ENCODE data around the gene TMEM209. TPM values are rescaled to one million over a fixed set of nuclear protein-coding genes. Genes with fewer than 3 reads are reported as not detected.

TMEM209 gene
- total RNA-seq, 6 experiments from 2014 or later: 14.2 to 17.3 (median 16.9) TPM

DNA sequence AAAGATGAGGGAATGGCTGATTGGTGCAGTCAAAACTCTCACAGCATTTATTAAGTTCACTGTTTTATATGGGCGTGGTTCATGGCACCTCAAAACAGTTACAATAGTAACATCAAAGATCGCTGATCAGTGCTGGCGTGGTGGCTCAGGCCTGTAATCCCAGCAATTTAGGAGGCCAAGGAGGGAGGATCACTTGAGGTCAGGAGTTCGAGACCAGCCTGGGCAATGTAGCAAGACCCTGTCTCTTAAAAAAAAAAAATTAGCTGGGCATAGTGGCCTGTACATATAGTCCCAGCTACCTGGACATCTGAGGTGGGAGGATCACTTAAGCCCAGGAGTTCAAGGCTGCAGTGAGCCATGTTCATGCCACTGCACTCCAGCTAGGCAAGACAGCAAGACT is 86.4 kb downstream of the TMEM209 start:
- H3K27ac Mint-ChIP-seq: no peak overlapping the region
- H3K4me1 Mint-ChIP-seq (ENCODE audit: low read depth): no peaks in the 10 kb centered on the region
- no peaks in the 10 kb centered on the region for H3K9me3 Mint-ChIP-seq
- no peak for DNase-seq
- TF ChIP-seq, protein P1, sequence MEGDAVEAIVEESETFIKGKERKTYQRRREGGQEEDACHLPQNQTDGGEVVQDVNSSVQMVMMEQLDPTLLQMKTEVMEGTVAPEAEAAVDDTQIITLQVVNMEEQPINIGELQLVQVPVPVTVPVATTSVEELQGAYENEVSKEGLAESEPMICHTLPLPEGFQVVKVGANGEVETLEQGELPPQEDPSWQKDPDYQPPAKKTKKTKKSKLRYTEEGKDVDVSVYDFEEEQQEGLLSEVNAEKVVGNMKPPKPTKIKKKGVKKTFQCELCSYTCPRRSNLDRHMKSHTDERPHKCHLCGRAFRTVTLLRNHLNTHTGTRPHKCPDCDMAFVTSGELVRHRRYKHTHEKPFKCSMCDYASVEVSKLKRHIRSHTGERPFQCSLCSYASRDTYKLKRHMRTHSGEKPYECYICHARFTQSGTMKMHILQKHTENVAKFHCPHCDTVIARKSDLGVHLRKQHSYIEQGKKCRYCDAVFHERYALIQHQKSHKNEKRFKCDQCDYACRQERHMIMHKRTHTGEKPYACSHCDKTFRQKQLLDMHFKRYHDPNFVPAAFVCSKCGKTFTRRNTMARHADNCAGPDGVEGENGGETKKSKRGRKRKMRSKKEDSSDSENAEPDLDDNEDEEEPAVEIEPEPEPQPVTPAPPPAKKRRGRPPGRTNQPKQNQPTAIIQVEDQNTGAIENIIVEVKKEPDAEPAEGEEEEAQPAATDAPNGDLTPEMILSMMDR (IDR thresholded peaks at IDR 0.05): no peak
- H3K36me3 Mint-ChIP-seq (ENCODE audit: low read depth): peaks cover 23% of the 10 kb centered on the region
- H3K27me3 Mint-ChIP-seq (ENCODE audit: insufficient read depth): no peaks in the 10 kb centered on the region; the same call in 1 of the 2 replicates
- no peak overlapping the region for H3K4me3 Mint-ChIP-seq

DNA sequence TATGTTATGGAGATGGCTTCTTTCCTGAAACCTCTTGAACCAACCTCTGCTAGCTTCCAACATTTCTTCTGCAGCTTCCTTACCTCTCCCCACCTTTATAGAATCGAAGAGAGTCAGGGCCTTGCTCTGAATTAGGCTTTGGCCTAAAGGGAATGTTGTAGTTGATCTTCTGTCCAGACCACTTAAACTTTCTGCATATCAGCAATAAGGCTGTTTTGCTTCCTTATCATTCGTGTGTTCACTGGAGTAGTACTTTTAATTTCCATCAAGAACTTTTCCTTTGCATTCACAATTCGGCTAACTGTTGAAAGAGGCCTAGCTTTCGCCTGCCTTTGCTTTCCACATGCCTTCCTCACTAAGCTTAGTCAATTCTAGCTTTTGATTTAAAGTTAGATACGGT is 86.9 kb downstream of the TMEM209 start:
- Mint-ChIP-seq H3K27ac (no peak overlapping the region), H3K9me3 (no peaks in the 10 kb centered on the region), H3K36me3 (ENCODE audit: low read depth) (peaks cover 23% of the 10 kb centered on the region), H3K27me3 (ENCODE audit: insufficient read depth) (no peaks in the 10 kb centered on the region; the same call in 1 of the 2 replicates), H3K4me3 (no peak overlapping the region), H3K4me1 (ENCODE audit: low read depth) (no peaks in the 10 kb centered on the region)
- TF ChIP-seq, protein P1 (IDR thresholded peaks at IDR 0.05): no peak
- DNase-seq: no peak

DNA sequence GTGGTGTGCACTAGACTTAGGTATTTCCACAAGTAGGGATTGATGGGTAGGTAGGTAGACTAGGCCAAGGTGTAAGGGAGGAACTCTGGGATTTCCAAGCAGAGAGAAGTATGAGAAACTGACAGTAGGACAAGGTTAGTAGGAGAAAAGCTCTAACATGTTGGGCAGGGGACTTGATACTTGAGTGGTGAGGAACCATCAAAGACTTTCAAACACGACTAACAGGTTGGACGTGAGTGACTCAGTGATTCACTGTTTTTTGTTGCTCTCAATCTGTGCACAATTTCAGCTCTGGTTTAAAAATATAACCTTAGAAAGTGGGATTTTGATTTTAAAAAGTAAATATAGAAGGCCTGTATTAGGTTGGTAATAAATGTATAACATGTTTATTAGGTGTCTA is 90.4 kb downstream of the TMEM209 start:
- TF ChIP-seq, protein P1 (IDR thresholded peaks at IDR 0.05): no peak
- H3K36me3 Mint-ChIP-seq (ENCODE audit: low read depth): peaks cover 14% of the 10 kb centered on the region
- DNase-seq: no peak
- no peak overlapping the region for H3K27ac Mint-ChIP-seq
- no peaks in the 10 kb centered on the region; the same call in 1 of the 2 replicates for H3K27me3 Mint-ChIP-seq (ENCODE audit: insufficient read depth)
- H3K4me1 Mint-ChIP-seq (ENCODE audit: low read depth): no peaks in the 10 kb centered on the region
- no peak overlapping the region for H3K4me3 Mint-ChIP-seq
- H3K9me3 Mint-ChIP-seq: no peaks in the 10 kb centered on the region

Other genes with a start within 250 kb of the TMEM209 start
- 10 to 100 TPM; 18.8 to 24.3 (median 21.2) TPM for gene ZC3HC1, start 154.0 kb downstream of the TMEM209 start, total RNA-seq (2021; fragmentation: NEBNext Ultra II Directional; extraction: Animal tissue kit (Norgen Biotek cat#: 25700))
- 10 to 100 TPM; 21.0 to 25.5 (median 24.1) TPM for gene KLHDC10, start 134.9 kb downstream of the TMEM209 start, total RNA-seq (2021; fragmentation: NEBNext Ultra II Directional; extraction: Animal tissue kit (Norgen Biotek cat#: 25700))
- not detected for gene SSMEM1, start 2.5 kb upstream of the TMEM209 start, total RNA-seq (2021; fragmentation: NEBNext Ultra II Directional; extraction: Animal tissue kit (Norgen Biotek cat#: 25700))
- gene CPA2, start 61.5 kb upstream of the TMEM209 start, total RNA-seq (2021; fragmentation: NEBNext Ultra II Directional; extraction: Animal tissue kit (Norgen Biotek cat#: 25700)): not detected
- 10 to 100 TPM in 5 of 6 experiments, 1 to 10 TPM in 1; 5.8 to 23.2 (median 20.0) TPM for gene CPA4, start 87.8 kb upstream of the TMEM209 start, total RNA-seq (2021; fragmentation: NEBNext Ultra II Directional; extraction: Animal tissue kit (Norgen Biotek cat#: 25700))
- not detected for gene CPA5, start 139.4 kb upstream of the TMEM209 start, total RNA-seq (2021; fragmentation: NEBNext Ultra II Directional; extraction: Animal tissue kit (Norgen Biotek cat#: 25700))
- not detected for gene CPA1, start 175.1 kb upstream of the TMEM209 start, total RNA-seq (2021; fragmentation: NEBNext Ultra II Directional; extraction: Animal tissue kit (Norgen Biotek cat#: 25700))
- gene CEP41, start 235.6 kb upstream of the TMEM209 start, total RNA-seq (2021; fragmentation: NEBNext Ultra II Directional; extraction: Animal tissue kit (Norgen Biotek cat#: 25700)): 10 to 100 TPM; 14.5 to 20.9 (median 17.8) TPM

Measured in HFFc6 (cell line).